ENCODE data around the gene KRT35. TPM values are rescaled to one million over a fixed set of nuclear protein-coding genes. Genes with fewer than 3 reads are reported as not detected.
A peak's percentile ranks its signal among the peaks of the same experiment; 100 is the strongest.

KRT35 gene
- total and polyA plus RNA-seq, 2 donors (not counting 3 experiments of a cell fraction or from before 2014, with no cell fraction given), result not detected

GRCh38 chr17:41496803-41497484 is 16.0 kb upstream of the KRT35 start:
- Histone ChIP-seq H2AFZ (ENCODE audit: low read depth, low read length) (peak overlapping the region; percentile 86), H3K4me1 (ENCODE audit: control insufficient read depth, extremely low read depth, insufficient read depth, low read length) (peaks cover 38% of the 10 kb centered on the region), H3K27ac (ENCODE audit: insufficient read depth, low read depth, low read length) (no peak overlapping the region), H4K20me1 (replicated peaks; ENCODE audit: control insufficient read depth, extremely low read depth, insufficient read depth, low read length) (no peaks in the 10 kb centered on the region), H3K9me1 (replicated peaks; ENCODE audit: control insufficient read depth, extremely low read depth, insufficient read depth, low read length) (no peaks in the 10 kb centered on the region), H3K9me3 (replicated peaks; ENCODE audit: control insufficient read depth, insufficient read depth, low read length) (no peaks in the 10 kb centered on the region), H3K4me3 (replicated peaks in 1 of 3; ENCODE audit: insufficient read depth in 1 of 3, low read depth in 1 of 3, low read length in 3 of 3) (no peak overlapping the region), H3K79me2 (ENCODE audit: control insufficient read depth, insufficient read depth, low read length) (no peaks in the 10 kb centered on the region), H3K27me3 (ENCODE audit: control insufficient read depth in 2 of 2, insufficient read depth in 2 of 2, low read length in 2 of 2) (no peaks in the 10 kb centered on the region), H3K4me2 (ENCODE audit: insufficient read depth, low read length) (no peak overlapping the region), H3K36me3 (ENCODE audit: control insufficient read depth in 2 of 2, extremely low read depth in 1 of 2, insufficient read depth in 2 of 2, low read length in 2 of 2) (no peaks in the 10 kb centered on the region), H3K9ac (replicated peaks; ENCODE audit: extremely low read depth, insufficient read depth, low read length) (no peak overlapping the region)
- FAIRE-seq (peak; percentile 91), DNase-seq (ENCODE audit: low read depth, low spot score) (peak; percentile 83)
- dilution Hi-C loops (cut with MboI; ENCODE audit: extremely low pct_ligation_motif_present, low sequenced_read_pairs) (no loop called here), intact Hi-C loops (cut with micrococcal nuclease) (loop anchor here (1.0 to 10.0 kb wide), 5 partner anchors 10 to 692 kb away; no protein-coding TSS in a partner anchor)
- no TSS peak for BruUV-seq (replicated peaks)
- CTCF ChIA-PET, result interaction anchor here (1.1 to 22.3 kb wide), 11 partner anchors 10 to 587 kb away, joined by 3 to 350 read pairs (median 6); partner anchors contain the start of gene KRT15
- TF ChIP-seq EZH2 (IDR thresholded peaks at IDR 0.05; ENCODE audit: borderline replicate concordance, low read depth, low read length, severe bottlenecking) (no peak), MYC (IDR thresholded peaks at IDR 0.05; ENCODE audit: low read depth, low read length) (no peak), POLR2AphosphoS5 (IDR thresholded peaks at IDR 0.05; ENCODE audit: insufficient read depth, low read depth, low read length) (no peak), JUN (IDR thresholded peaks at IDR 0.05; ENCODE audit: borderline replicate concordance, insufficient read depth, insufficient read length, low read depth) (no peak), CTCF (IDR thresholded peaks at IDR 0.05; ENCODE audit: extremely low read depth in 1 of 2, insufficient read depth in 1 of 2, low read depth in 1 of 2, low read length in 2 of 2) (peak; percentile 91 to 92), FOS (IDR thresholded peaks at IDR 0.05; ENCODE audit: borderline replicate concordance, insufficient read depth, low read length) (no peak)
- POLR2A ChIA-PET, result no interaction called here
